T-helper 1 cell treated with Interleukin-12 subunit alpha and Interleukin-12 subunit beta and Interleukin-4 antibody, amounts not matched to agents 30 ng/mL and 1 ng/mL, for 36 hours (primary cell): ENCODE results near the gene OSBPL6. TPM values are rescaled to one million over a fixed set of nuclear protein-coding genes. Genes with fewer than 3 reads are reported as not detected.
"Not testable (repeated sequence)": the region's sequence is repeated elsewhere in the genome, so short reads cannot be mapped to it uniquely, and the experiment has no call there.

Experiments used
- intact Hi-C: fragments of 100-400 bp; cut with micrococcal nuclease; formaldehyde crosslinking; loops from one replicate; pipeline ENCODE4 v1.15.1; 2024
- total RNA-seq: library from RNA; stranded (reverse); gene quantifications from 2 replicates; pipeline ENCODE4 v1.2.3, GENCODE V29; 2022

The OSBPL6 gene
- 1.1 and 1.7 TPM in 2 replicates for total RNA-seq

DNA sequence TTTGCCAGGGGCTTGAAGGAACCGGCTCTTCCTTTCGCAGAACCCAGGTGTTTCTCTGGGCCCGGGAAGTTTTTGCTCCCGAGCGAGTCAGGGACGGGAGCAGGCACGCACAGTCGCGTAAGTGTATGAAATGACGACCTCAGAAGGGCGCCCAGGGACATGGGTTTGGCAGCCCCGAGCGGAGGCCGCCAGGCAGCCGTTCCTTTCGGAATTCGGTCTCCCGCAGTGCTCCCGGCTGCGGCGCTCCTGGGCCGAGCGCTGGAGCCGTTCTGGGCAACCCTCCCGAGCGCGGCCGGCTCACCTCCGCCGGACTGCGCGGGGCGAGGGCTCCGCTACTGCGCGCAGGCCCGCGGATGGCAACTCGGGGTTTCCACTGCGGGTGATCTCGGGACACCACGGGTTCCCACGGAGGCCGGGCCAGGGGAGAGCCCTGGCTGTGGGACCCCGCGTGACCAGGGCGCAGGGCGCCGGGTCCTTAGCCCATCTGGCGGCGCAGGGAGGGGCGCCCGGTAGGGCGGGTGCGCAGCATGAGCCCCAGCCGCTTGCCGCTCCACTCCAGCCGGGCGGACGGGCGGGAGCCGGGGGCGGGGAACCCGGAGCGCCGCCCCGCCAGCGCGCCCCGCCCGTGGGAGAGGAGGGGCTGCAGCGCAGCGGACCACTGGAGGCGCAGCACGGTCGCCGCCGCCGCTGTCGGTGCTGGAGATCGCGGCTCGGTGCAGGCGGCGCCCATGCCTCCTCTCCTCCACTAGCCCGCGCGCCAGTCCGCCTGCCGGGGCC, at the start of gene OSBPL6:
Gene OSBPL6, plus strand, starts transcription at position 690 of the 777 bp plus-strand sequence. CDS start 111,673 bp downstream, outside the sequence.
- intact Hi-C loops: loop anchor here (1.0 to 10.0 kb wide), 7 partner anchors 19 to 1813 kb away; partner anchors contain the start of genes CWC22, FKBP7, PJVK and PRKRA

DNA sequence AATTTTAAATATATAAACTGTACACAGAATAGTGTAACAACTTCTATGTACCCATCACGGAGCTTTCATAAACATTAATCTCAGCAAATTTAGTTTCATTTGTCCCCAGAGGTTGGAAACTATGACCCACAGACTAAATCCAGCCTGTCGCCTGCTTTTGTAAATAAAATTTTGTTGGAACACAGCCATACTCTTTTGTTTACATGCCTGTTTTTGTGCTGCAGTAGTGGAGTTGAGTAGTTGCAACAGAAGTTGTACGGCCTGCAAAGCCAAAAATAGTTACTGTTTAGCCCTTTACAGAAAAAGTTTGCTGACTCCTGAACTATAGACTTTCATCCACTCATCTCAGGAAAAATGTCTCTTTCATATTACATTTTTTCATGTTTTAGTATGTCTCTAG, 42.3 kb upstream of the OSBPL6 start:
- intact Hi-C loops: no loop called here

DNA sequence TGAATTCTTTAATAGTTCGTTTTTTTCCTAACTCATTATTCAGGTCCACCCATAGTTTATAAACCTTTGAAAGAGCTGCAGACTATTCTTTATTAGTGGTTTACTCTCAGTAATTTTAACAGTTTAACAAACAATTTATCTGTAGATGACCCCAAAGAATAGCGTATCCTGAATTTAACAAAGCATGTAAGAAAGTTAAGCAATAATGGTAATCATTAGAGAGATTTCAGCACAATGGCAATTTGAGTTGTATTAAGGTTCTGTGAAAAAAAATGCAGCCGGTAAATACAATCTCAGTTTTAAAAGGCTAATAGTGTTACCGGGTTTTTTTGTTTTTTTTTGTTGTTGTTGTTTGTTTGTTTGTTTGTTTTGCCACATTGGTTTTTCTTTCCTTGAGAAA, 41.8 kb upstream of the OSBPL6 start:
- intact Hi-C loops: no loop called here

DNA sequence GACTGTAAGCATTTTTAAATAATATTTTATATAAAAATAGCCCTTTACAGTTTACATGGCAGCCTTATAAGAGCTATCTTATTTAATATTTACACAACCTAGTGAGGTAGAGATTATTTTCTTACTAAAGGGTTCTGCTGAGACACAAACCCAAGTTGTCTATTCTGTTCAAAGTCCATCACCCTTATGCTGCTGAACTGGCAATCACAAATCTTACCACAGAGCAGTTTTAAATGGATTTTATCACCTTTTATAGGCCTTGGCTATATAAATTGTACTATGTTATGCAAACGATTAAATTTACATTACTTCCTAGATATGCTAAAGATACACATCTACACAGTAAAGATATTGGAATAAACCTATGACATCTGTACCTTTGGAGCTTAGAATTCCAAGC, 41.3 kb upstream of the OSBPL6 start:
- intact Hi-C loops: no loop called here

DNA sequence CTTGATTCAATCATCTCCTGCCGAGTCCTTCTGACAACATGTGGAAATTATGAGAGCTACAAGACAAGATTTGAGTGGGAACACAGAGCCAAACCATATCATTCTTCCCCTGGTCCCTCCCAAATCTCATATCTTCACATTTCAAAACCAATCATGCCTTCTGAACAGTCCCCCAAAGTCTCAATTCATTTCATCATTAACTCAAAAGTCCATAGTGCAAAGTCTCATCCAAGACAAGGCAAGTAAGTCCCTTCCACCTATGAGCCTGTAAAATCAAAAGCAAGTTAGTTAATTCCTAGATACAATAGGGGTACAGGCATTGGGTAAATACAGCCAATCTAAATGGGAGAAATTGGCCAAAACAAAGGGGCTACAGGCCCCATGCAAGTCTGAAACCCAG, 40.4 kb upstream of the OSBPL6 start:
- intact Hi-C loops: not testable (repeated sequence)

DNA sequence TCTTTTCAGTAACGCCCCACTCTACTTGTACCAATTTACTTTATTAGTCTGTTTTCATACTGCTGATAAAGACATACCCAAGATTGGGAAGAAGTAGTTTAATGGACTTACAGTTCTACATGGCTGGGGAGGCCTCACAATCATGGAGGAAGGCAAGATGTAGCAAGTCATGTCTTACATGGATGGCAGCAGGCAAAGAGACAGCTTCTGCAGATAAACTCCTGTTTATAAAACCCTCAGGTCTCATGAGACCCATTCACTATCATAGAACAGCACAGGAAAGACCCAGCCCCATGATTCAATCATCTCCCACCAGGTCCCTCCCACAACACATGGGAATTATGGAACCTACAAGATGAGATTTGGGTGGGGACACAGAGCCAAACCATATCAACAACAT, 38.8 kb upstream of the OSBPL6 start:
- intact Hi-C loops: no loop called here

DNA sequence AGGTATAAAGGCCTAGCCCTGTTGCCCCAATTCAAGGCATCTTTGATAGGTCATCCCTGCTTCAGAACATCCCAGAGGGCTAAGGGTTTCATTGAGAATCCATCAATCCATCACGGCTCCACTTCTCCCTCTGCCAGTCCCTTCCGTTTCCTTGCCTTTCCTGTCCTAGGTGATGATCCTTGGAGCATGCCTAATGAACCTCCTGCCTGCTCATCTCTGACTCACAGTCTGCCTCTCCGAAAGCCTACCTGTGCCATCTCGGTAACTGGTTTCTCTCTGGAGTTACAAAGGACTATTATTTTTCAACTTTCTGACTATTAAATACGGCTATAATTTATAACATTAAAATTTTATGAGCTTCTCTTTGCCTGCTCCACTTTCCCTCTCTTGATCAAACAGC, 36.7 kb upstream of the OSBPL6 start:
- intact Hi-C loops: no loop called here

DNA sequence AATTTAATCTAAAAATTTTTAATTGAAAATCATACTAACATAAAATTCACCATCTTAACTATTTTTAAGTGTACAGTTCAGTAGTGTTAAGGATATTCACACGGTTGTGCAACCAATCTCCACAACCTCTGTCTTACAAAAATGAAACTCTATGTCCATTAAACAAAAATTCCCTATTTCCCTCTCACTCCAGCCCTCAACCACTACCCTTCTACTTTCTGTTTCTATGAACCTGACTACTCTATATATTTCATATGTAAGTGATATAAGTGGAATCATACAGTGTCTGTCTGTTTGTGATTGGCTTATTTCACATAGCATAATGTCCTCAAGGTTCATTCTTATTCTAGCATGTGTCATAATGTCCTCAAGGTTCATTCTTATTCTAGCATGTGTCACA, 34.3 kb upstream of the OSBPL6 start:
- intact Hi-C loops: no loop called here

DNA sequence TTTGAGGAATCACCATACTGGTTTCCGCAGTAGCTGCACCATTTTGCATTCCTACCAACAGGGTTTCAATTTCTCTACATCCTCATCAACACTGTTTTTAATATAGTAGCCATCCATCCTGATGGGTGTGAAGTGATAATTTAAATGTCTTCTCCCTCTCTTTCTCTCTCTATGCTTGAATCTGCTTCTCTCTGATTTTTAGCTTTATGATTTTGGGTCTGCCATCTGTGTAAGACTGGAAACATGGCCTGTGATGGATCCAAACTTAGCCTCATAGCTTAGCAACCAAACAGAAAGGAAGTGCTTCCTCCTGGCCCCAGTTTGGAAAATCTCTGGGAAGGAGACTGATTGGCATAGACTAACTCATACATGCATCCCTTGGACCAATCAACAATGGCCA, 33.7 kb upstream of the OSBPL6 start:
- intact Hi-C loops: no loop called here

DNA sequence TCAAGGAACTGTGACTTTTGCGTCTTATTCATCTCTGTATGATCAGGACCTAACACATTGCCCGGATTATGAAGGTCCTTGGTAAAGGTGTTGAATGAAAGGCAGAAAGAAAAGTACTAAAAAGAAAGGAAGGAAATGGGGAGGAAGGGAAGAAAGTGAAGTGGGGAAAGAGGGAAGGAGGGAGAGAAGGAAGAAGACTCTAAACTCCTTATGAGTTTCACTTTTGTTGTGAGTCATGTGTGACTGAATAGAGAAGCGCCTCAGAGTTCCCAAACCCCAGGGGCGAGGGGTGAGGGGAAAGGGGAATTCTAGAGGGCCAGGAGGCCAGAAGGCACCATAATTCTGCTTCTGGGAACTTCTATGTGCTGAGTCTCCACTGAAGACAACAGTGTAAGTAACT, 30.9 kb upstream of the OSBPL6 start:
- intact Hi-C loops: no loop called here

DNA sequence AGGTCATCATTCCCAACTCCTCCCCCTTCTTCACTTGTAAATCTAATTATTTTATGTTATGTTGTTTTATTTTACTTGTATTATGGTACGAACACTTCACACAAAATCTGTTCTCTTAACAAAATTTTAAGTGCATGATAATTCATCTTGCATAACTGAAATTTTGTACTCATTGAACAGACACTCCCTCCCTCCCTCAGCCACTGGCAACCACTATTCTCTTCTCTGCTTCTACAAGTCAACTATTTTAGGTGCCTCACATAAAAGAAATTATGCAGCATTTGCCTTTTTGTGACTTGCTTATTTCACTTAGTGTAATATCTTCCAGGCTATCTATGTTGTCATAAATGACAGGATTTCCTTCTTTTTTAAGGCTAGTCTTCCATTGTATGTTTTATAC, 30.4 kb upstream of the OSBPL6 start:
- intact Hi-C loops: no loop called here

DNA sequence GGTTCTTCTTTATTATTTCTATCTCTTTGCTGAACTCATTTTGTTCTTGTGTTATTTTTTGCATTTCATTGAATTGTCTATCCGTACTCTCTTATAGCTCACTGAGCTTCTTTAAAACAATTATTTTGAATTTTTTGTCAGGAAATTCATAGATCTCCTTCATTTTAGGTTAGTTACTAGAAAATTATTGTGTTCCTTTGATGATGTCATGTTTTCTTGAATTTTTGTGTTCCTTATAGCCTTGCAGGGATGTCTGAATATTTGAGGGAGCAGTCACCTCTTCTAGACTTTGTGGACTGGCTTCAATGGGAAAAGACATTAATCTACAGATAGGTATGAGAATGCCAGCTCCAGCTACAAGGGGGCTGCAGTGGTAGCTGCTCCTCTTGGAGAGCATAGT, 20.7 kb upstream of the OSBPL6 start:
- intact Hi-C loops: loop anchor here (2.0 kb wide), 1 partner anchor 21 kb away; the partner anchor contains the start of gene OSBPL6

DNA sequence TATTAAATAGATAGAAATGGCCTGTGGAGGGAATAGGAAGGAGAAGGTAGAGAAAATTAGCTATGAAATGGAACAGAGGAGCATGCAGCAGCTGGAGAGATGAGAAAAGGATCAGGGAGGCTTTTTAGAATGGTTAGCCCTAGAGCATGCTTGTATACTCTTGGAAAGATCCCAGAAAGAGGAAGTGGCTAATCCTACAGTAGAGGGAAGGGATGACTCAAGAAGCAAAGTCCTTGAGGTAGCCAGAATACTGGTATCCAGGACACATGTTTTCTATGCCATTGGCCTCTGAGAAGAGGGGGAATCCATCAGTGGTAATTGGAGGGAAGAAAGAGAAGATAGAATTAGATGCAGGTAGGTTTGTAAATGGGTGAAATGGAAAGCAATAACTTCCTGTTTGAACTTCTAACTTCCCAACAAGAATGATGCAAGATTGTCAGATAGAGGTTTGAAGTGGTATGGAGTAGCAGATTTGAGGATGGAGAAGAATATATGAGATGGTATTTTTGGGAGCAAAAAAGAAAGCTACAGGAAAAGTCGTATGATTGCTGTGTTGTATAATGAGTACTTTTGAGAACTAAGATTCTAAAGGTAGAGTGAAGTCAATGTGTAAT, 17.1 kb upstream of the OSBPL6 start:
- intact Hi-C loops: no loop called here

DNA sequence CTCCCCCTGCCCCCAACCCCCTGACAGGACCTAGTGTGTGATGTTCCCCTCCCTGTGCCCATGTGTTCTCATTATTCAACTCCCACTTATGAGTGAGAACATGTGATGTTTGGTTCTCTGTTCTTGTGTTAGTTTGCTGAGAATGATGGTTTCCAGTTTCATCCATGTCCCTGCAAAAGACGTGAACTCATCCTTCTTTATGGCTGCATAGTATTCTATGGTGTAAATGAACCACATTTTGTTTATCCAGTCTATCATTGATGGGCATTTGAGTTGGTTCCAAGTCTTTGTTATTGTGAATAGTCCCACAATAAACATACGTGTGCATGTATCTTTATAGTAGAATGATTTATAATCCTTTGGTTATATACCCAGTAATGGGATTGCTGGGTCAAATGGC, 13.7 kb upstream of the OSBPL6 start:
- intact Hi-C loops: not testable (repeated sequence)

DNA sequence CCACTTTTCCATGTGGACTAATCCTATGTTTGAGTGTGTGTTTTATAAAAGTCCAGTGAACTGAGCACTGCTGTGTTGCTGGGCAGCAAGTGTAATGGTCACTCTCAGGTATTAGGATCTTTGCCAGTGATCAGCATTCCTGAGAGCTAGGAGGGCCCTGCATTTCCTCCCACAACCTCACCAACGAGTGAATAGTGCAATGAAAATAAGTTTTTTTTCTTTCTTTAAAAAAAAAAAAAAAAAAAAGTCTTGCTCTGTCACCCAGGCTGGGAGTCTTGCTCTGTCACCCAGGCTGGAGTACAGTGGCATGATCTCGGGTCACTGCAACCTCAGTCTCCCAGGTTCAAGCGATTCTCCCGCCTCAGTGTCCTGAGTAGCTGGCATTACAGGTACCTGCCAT, 6.5 kb upstream of the OSBPL6 start:
- intact Hi-C loops: no loop called here

DNA sequence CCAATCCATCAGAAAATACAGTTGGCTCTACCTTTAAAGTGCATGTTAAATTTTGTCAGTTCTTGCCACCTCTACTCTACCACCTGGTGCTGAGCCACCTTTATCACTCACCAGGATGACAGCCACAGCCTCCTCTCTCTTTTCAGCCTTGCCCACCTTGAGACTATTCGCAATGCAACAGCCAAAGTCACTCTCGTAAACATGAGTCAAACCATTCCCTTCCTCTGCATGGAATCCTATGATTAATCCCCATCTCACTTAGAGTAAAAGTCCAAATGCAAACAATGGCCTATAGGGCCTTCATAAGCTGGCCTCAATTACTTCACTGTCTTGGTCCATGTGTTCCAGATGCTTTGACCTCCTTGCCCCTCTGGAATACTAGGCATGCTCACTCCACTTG, 5.8 kb upstream of the OSBPL6 start:
- intact Hi-C loops: no loop called here

DNA sequence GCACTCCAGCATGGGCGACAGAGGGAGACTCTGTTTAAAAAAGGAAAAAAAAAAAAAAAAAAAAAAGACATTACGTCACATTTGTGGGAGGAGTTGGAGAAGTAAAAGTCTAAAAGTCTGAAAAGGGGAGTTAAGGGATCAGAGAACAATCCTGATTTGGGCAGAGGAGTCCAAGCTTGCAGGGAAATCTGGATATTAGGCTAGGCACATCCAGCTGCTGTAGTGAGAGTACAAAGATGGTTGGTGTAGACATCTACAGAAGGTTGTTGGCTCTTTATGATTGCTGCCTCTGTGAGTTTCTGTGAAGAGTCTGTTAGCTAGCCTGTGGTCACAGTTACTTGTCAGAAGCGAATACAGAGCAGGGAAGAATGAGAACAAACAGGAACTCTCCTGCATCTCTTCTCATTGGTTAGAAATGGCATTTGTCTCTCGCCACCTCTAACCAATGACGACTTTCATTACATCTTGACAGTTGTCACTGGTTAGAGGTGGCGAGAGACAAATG, 3.3 kb upstream of the OSBPL6 start:
- intact Hi-C loops: loop anchor here (1.0 to 10.0 kb wide), 2 partner anchors 89 to 334 kb away; no protein-coding TSS in a partner anchor

DNA sequence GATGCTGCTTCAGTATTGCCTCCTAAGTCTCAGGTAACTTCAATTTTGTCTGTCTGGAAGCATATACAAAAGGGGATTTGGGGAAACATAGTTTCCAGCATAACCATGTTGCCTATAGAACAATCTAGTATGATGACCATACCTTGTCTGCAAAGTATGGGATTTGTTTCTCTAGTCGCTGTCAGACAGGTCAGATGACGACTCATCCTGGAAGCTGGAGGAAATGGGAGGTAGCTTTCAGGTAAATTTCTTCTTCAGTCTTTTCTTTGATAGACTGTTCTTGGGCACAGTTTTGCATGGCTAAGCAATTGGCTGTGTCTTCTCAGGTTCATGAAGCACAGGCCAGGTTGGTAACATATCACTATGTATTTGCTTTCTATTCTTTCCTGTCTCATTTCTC, 2.8 kb upstream of the OSBPL6 start:
- intact Hi-C loops: loop anchor here (1.0 to 10.0 kb wide), 2 partner anchors 89 to 333 kb away; no protein-coding TSS in a partner anchor

DNA sequence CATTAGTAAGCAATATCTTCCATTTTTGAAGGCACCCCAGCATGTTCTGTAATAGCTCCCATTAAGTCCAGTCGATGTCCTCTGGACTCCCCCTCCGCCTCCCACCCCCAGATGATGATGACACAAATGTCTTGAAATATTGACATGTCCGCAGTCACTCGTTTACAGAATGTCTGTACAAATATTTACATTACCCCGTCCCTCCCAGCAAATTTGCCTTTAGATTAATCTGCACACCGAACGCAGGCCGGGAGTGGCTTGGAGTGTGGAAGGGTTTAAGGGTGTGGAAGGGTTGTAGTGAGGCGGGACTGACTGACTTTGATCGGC, 853 bp upstream of the OSBPL6 start:
- intact Hi-C loops: loop anchor here (10.0 kb wide), 1 partner anchor 331 kb away; no protein-coding TSS in a partner anchor

DNA sequence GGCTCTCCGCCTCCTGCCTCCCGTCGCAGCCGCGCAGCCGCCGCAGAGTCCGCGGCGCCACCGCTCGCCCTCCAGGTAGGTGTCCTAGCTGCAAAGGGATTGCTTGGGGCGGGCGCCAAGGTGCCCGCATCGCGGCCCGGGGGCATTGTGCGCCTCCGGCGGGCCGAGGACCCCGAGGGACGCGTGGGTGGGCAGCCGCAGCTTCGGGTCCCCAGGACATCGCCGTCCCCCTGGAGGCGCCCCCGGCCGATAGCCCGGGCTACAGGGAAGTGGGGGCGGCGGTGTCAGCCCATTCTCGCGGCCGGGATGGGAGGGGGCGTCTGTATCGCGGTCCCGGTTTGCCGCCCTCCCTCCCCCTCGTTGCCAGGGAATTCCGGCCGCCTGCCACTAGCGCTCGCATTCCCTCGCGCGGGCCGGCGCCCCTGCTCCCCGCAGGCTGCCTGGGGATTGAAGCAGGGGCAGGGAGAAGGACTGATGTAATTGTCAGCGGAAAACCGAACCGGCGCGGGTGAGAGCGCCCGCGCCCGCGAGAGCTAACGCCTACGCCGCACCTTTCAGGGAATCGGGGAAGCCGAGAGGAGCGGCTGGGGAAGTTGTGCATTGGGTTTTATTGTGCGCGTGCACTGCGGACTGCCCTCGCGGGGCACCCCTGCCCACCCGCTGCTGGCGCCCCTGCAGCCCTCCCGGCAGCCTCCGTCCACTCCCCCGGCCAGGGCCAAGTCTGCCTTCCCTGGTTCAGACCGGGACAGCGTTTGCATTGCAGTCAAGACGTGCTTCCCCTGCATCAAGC, 483 bp downstream of the OSBPL6 start:
- intact Hi-C loops: loop anchor here (1.0 to 10.0 kb wide), 7 partner anchors 20 to 1812 kb away; partner anchors contain the start of genes CWC22, FKBP7, PJVK and PRKRA

DNA sequence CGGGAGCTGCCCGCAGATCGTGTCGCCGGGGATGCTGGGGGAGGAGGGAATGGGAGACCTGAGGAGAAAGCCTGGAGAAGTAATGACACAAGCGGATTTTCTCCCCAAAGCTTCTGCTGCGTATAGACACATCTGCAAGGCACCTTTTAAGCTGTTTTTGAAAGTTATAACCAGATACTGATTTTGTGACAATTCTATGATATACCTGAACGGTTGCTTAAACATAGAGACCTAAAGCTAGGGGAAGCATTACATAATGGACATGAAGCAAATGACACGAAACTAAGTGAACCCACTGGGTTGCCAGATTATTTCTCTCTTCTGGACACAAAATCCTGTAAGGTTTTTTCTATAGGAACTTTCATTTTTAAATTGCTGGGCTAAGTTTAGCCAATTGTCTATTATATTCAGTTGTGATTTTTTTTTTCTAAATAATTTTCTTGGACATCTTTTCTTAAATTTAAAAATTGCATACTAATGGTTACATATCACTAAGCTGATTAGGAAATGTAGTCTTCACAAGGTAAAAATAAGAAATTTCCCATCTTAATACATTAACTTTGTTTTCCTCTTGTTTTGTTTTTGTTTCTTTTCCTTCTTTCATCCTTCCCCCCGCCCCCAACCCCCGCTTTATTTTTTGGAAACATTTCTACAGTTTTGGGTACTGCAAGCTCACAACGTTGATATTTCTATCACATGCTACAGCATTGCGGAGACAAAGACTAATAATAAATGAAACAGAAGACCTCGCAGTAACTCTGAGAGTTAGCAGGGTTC, 1.3 kb downstream of the OSBPL6 start:
- intact Hi-C loops: loop anchor here (2.0 to 10.0 kb wide), 4 partner anchors 21 to 1811 kb away; partner anchors contain the start of genes CWC22 and FKBP7
